GM18502 (cell line): ENCODE data around the gene OCLN.
A peak's percentile ranks its signal among the peaks of the same experiment; 100 is the strongest.
"Not testable (repeated sequence)": the region's sequence is repeated elsewhere in the genome, so short reads cannot be mapped to it uniquely, and the experiment has no call there.

Experiments used
- ATAC-seq: cut with Tn5 transposase; IDR thresholded peaks from one replicate; pipeline ENCODE4 v1.9.1; 2021; ENCODE audit warnings: mild to moderate bottlenecking; ENCODE audit not compliant: unreplicated experiment, poor library complexity

The OCLN gene

DNA sequence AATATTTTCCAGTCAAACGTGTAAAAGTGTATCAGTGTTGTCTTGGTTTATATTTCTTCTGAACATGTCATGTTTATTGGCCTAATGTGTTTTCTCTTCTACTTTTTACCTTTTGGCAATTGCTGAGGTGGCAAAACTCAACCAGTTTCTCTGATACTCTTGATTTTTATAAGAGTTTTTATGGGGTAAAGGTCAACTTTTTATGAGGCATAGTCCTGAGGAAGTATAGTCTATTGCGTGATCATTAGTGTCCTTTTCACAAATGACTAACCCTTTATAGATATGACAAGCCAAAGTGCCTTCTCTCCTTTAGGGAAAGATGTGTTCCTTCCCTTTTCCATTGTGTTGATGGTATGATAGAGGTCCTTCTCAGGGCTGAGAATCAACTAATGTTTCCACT is 32.9 kb downstream of the OCLN start:
- no peak for ATAC-seq

DNA sequence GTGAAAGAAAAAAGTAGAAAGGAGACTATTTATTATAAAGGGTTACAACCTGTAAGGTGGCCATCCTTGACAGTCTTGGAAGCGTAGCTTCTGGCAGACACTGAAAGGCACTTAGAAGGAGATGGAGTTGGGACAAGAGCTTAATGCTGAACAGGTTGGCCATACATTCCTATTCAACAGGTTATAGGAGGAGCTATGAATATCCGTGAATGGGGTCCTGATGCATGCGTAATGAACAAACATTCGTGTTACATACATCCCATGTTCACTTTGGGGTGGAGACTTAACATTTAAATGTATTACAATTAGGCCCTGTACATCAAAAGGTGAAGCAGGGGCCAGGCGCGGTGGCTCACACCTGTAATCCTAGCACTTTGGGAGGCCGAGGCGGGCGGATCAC is 34.1 kb downstream of the OCLN start:
- no peak for ATAC-seq

DNA sequence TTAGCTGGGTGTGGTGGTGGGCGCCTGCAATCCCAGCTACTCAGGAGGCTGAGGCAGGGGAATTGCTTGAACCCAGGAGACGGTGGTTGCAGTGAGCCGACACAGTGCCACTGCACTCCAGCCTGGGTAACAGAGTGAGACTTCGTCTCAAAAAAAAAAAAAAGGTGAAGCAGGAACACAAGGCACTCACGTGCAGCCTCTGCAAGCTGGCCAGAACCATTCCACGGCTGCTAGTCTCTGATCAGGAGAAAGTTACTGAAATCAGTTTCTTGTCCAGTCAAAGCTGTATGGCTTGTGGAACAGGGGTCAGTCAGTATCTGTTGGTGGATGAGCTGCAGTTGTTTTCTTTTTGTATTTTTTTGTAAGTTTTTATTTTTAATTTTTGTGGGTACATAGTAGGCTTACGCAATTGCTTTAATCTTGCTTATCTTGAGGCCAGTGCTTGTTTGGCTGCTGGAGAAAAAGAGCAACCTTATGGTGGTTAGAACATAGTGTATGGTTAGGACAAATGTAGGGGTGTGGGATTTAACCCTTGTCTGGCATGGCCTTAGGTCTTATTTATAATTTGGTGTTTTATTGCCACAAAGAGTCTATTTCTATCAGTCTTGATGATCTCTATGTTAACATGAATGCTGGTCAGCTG is 34.7 kb downstream of the OCLN start:
- ATAC-seq = no peak

DNA sequence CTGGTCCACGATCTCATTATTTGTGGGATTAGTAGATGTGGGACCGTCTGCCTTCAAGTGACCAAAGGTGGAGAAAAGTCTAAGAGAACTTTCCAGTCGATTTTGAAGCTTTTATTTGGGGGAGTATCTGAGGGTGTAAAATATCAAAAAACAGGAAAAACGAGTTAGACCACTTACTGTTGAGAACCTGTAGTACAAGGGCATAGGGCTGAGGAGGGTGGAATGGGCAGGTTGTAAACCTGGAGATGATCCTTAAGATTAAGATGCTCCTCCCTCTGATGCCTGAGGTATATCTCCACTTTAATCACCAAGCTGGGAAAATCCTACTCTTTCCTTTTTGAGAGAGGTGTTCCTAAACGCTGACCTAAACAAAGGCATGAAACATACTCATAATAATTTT is 35.4 kb downstream of the OCLN start:
- no peak for ATAC-seq

DNA sequence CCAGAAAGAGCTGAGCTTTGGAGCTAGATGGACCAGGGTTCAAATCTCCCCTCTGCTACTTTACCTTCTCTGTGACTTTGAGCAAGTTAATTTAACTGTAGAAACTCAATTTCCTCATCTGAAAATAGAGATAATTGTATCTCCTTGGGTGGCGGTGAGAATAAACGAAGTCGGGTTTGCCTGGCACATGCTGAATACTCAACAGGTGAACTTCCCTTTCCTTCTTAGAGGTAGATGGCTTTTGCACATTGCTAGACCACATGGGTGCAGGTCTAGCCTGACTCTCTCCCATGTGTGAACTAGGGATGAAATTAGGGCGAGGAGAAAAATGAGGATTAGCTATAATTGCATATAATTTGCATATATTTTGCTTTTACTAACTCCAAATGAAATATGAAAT is 36.0 kb downstream of the OCLN start:
- ATAC-seq = no peak

DNA sequence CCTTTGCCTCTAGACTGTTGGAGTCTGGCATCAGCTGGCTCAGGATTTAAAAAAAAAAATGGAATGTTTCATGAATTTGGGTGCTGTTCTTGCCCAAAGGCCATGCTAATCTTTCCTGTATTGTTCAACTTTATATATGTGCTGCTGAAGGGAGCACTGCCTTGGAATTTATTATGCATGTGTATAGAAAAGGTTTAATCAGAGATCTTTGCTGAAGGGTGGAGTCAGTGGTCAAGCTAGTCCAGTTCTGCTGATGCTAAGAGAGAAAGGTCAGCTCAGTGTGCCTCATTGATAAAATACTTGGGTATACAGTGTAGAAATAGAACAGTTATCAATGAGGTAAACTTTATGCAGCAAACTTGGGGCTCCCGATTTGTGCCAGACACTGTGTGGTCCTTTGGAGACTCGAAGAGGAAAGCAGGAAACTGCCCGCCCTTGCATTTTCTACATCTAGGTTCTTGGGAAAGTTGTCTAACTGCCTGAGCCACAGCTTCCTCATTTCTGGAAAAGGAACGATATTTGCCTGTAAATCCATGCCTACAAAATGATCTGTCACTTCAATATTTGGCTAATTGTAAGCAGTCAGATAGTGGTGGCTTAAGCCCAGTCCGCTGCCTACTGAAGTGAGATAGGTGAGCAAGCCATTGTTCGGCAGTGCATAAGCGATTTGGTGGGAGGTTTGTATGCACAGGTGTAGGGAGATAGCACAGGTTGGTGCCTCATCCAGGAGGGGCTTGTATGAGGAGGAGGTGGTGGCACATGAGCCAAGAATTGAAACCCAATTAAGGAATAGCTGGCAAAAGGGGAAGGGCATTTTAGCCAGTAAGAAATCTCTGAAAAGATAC is 38.2 kb downstream of the OCLN start:
- no peak for ATAC-seq

DNA sequence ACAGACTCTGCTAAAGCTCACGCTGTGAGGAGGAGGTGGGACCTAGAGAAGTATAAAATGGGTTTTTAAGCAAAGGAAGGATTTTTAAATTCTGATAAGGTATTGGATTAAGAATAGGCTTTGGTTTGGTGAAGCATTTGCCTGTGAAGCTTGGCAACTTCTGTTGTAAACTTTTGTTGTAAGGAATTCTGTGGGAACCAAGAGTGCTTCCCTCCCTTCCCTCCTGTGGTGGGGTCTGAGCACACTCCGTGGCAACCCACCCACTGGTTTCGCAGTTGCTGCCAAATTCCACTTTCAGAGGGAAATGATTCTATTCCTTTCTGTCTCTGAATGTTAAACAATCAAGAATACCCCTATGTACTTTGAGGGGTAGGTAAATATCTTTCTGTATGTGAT is 38.8 kb downstream of the OCLN start:
- ATAC-seq = no peak

DNA sequence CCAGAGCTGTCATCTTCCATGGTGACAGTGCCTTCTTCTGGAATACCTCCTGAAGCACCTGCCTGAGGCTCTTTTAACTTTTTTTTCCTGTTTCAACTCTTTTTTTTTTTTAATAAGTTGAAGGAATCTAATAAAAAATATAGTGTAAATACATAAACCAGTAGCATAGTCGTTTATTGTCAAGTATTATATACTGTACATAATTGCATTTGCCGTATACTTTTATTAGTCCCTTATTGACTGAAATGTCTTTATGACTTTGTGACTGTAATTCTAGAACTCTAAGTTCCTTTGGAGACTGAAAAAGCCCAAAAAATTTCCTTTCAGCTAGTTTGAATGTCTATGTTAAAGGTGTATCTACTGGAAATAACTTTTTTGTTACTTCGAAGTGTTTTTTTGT is 45.3 kb downstream of the OCLN start:
- not testable (repeated sequence) for ATAC-seq

DNA sequence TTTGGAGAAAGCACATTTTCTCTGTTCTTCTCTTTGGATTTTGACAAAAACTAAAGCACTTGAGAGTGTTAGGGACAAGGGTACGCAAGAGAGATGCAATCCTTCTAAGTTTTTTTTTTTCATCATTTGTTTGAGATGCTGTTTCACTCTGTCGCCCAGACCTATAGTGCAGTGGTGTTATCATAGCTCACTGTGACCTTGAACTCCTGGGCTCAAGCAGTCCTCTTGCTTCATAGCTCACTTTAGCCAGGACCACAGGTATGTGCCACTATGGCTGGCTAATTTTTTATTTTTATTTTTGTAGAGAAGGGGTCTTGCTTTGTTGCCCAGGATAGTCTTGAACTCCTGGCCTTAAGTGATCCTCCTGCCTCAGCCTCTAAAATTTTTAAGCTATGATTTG is 46.1 kb downstream of the OCLN start:
- ATAC-seq = not testable (repeated sequence)

DNA sequence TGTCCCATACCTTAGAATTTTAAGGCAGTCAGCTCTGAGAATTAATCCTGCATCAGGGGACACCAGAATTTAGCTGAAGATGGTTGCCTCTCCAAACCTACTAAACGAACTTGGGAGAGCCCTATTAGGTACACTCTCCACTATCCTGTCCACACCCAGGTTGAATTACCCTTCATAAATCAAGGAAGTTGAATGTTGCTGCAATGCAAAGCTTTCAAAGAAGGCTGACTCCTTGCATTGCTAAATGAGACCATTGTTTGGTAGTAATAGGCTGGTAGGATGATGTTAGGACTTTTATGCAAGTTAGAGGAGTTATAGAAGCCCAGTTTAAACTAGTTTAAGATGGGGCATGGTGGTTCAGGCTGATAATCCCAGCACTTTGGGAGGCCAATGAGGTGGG is 48.8 kb downstream of the OCLN start:
- ATAC-seq = not testable (repeated sequence)

DNA sequence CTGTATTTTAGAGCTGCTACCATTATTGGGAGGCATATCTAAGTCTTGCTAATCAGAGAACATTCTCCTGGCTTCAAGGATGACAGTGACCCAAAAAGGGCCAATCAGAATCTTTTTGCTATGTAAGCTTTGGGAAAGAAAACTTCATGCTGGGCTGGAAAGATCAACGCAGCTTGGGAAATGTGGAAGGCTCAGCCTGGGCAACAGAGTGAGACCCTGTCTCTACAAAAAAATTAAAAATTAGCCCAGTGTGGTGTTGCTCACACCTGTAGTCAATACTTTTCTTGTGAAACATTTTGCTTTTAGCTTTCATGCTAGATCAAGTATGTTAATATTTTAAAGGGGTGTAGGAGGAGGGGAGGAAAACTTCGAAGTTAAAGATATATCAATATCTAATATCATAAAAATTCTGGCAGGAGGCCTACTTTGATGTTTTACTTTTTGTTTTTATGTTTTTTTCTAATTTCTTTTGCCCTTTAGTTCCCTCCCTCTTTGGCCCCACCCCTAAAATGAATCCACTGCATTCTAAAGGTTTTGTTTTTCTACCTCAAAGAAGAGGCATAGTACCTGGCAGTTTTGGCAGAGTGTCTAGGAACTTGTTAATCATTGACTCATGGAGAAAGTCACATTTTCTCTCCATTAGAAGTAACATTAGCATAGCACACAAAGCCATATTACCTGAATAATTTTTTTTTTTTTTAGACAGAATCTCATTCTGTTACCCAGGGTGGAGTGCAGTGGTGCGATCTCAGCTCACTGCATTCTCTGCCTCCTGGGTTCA is 50.4 kb downstream of the OCLN start:
- not testable (repeated sequence) for ATAC-seq

DNA sequence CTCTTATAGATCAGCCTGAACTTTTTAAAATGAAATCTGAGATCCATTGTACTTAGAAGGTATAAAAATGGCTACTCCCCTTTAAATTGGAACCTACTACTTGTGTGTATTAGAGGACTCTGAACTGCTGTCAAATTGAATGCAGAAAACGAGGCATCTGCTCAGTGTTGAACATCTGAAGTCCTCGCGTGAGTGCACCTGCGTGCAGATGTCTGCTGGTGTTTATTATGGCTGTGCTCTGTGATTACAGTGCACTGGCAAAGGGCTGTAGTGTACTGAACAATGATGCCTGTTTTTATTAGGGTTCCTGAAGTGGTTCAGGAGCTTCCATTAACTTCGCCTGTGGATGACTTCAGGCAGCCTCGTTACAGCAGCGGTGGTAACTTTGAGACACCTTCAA is 52.0 kb downstream of the OCLN start:
- not testable (repeated sequence) for ATAC-seq

DNA sequence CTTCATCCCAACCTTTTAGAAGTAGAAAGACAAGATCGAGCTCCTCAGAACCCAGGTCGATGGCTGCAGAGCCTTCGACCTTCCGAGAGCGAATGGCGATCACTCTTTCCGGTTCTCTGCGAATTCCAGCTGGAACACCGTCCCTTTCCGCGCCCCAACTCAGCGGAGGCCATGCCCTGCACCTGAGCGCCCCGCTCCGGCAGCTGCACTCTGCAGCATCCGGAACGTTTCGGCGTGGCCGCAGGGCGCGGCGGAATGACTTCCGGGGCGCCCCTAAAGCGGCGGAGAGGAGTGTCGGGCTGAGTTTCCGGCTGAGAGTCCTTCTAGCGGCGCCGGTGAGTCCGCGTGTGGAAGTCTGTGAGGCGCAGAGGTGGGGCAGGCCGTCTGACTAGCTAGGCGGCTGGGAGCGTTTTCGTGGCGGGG is 67.3 kb downstream of the OCLN start, which contains the start of gene GTF2H2C:
GTF2H2C (plus strand) TSS at position 284 of the 423 bp plus-strand sequence. CDS start 4,942 bp downstream, outside the sequence.
- ATAC-seq = peak; percentile 97

DNA sequence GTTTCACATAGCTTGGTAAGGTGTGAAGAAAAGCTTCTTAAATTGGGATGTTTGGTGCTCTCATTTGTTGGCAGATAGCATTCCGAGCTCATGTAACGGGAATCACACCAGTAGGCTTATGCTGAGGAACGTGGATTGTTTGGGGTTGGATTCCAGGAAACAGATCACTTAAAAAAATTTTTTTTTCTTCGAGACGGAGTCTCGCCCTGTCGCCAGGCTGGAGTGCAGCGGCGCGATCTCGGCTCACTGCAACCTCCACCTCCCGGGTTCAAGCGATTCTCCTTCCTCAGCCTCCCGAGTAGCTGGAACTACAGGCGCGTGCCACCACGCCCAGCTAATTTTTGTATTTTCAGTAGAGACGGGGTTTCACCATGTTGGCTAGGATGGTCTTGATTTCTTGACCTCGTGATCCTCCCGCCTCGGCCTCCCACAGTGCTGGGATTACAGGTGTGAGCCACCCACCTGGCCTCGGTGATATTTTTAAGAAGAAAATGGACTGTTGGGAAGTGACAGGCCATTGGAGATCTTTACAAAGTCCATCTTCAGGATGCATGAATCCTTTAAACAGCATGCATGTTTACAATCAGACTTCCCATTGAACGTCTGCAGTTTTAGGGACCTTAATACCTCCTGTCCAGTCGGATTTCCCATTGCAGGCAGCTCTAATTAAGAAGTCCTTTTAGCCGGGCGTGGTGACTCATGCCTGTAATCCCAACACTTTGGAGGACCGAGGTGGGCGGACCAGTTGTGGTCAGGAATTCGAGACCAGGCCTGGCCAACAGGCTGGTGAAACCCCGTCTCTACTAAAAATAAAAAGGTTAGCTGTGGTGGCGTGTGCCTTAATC is 68.2 kb downstream of the OCLN start:
- not testable (repeated sequence) for ATAC-seq

DNA sequence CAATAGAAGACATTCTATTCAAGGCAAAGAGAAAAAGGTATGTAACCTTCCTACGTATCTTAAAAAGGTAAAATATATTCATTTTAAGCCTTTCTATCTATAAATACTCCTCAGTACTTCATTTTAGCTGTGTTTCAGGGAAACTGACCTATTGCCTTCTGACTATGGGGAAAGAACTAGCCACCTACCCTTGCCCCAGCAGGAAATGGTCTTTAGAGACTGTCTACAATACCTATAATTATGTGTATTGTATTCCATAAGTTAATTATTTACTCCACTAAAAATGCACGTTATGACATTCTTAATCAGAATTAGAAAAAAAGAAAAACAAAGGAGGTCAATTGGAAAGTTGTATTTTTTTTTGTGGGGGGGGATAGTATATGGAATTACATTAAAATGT is 73.6 kb downstream of the OCLN start:
- not testable (repeated sequence) for ATAC-seq

DNA sequence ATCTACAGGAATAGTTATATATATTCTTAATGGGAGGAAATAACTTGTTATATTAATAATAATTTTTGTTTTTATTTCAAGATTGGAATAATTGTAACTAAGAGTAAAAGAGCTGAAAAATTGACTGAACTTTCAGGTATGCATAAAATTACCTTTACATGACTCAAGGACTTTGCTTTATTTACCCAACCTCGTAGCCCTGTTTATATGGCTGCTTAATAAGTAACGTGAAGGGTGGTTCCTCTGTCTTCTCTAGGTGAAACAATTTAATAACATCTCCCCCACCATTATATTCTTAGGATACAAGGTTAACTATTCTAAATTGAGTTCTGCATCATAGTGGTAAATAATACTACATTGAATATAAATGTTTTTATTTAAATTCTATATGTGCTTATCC is 75.5 kb downstream of the OCLN start:
- not testable (repeated sequence) for ATAC-seq

DNA sequence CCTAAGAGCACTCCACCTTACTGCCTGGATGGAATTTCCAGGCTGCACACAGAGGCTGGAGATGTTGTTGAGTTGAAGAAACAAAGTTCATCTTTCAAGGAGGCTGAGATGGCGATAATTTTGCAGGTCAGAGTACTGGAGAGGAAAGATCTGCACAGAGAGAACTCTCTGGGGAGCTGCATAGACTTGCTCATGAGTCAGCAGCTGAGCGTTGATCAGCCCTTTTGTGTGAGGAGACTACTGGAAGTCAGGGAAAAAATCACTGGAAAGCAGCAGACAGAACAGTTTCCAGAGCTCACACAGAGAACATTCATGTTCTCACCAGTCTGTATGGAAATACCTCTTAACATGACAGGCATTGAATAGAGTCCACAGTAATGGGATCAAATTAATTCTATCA is 90.8 kb downstream of the OCLN start:
- ATAC-seq = not testable (repeated sequence)

DNA sequence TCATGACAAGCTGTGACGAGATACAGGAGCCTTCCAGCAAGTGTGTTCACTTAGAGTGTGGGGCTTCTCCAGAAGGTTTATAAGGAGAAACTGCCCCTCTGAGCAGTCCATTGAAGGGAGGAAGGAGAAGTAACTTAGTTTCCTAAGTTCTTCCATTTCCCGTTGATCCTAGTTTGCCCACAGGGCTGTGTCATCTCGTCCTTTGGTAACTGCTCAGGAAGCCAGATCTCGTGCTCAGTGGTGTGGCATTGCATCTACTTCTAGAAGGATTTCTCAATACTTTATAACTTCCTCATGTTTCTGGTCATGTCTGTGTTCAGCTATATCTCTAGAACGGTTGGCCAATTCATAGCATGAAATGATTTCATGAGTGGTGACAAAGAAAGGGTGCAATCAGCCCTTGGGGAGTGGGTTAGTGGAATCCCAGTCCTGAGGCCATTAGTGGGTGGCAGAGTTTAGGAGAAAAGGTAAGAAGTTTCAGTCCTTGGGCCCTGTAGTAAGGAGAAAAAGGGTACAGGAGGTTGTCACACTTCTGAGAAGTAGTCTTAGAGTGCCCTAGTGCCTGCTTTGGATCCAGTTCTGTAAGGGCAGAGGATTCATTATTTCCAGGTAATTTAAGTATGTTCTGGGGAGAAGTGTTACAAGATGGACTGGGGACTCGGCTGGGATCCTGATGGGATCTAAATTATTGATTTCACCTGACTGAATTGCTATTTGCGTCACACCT is 103.7 kb downstream of the OCLN start:
- ATAC-seq = not testable (repeated sequence)

DNA sequence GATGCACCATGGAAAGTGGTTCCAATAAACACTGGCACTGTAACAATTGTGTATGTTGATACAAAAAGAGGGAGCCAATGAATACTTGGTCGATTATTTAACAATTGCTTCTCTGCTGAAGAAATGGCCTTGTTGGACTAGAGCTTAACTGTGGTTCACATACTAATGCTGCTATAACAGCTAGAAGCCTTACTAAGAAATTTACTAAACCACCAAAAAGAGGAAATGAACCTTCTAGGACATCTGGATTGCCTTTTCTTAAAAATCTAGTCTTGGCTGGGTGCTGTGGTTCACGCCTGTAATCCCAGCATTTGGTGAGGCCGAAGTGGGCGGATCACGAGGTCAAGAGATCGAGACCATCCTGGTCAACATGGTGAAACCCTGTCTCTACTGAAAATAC is 109.4 kb downstream of the OCLN start:
- ATAC-seq = peak; percentile 87
